Subcutaneous abdominal adipose tissue (tissue), 5 donors: ENCODE data around the gene TOMT.
"Not testable (repeated sequence)": the region's sequence is repeated elsewhere in the genome, so short reads cannot be mapped to it uniquely, and the experiment has no call there.

Source experiments
- H3K27ac ChIP-seq: one replicate; pipeline ENCODE4 v1.7.0; 2013; ENCODE audit warnings: low read depth, mild to moderate bottlenecking, inconsistent platforms, low read length, moderate library complexity
- H3K27me3 ChIP-seq, 5 donors: one replicate each; pipeline ENCODE4 v1.7.0; 2013; ENCODE audit warnings: low read length in 5 of 5, inconsistent platforms in 1 of 5; ENCODE audit not compliant: control insufficient read depth in 5 of 5, insufficient read depth in 4 of 5
- H3K36me3 ChIP-seq, 5 donors: one replicate each; pipeline ENCODE4 v1.7.0; 2013; ENCODE audit warnings: low read length in 5 of 5; ENCODE audit not compliant: control insufficient read depth in 5 of 5, insufficient read depth in 5 of 5
- H3K4me1 ChIP-seq, 5 donors: one replicate each; pipeline ENCODE4 v1.7.0; 2013; ENCODE audit warnings: low read length in 5 of 5, mild to moderate bottlenecking in 3 of 5, moderate library complexity in 1 of 5; ENCODE audit not compliant: control insufficient read depth in 5 of 5, insufficient read depth in 5 of 5
- H3K4me3 ChIP-seq, 5 donors: one replicate each; pipeline ENCODE4 v1.7.0; 2013; ENCODE audit warnings: low read length in 5 of 5, low read depth in 1 of 5
- H3K9ac ChIP-seq, 5 donors: one replicate each; pipeline ENCODE4 v1.7.0; 2013; ENCODE audit warnings: low read length in 5 of 5, mild to moderate bottlenecking in 4 of 5, moderate library complexity in 3 of 5
- H3K9me3 ChIP-seq, 5 donors: one replicate each; pipeline ENCODE4 v1.7.0; 2013; ENCODE audit warnings: low read length in 5 of 5; ENCODE audit not compliant: control insufficient read depth in 5 of 5
- donor health status: healthy.
- donor health status: healthy.
- donor health status: healthy.
- donor health status: healthy.
- donor health status: healthy.

The TOMT gene

GRCh38 chr11:72120930-72121329 lies 15.2 kb downstream of the TOMT start:
- Histone ChIP-seq H3K9me3 (no peaks in the 10 kb centered on the region), H3K27ac (no peak overlapping the region), H3K36me3 (no peaks in the 10 kb centered on the region), H3K4me1 (peaks cover 0 to 13% (median 0%) of the 10 kb centered on the region in 5 donors), H3K27me3 (peaks cover 0 to 5% (median 0%) of the 10 kb centered on the region in 5 donors), H3K4me3 (no peak overlapping the region), H3K9ac (no peak overlapping the region)

- Histone ChIP-seq H3K9ac (no peak overlapping the region), H3K4me1 (peaks cover 0 to 13% (median 0%) of the 10 kb centered on the region in 5 donors), H3K36me3 (no peaks in the 10 kb centered on the region), H3K27me3 (peaks cover 0 to 2% (median 0%) of the 10 kb centered on the region in 5 donors), H3K9me3 (no peaks in the 10 kb centered on the region), H3K4me3 (no peak overlapping the region), H3K27ac (no peak overlapping the region)
Observed at GRCh38 chr11:72122607-72123006, 16.9 kb downstream of the TOMT start.

DNA sequence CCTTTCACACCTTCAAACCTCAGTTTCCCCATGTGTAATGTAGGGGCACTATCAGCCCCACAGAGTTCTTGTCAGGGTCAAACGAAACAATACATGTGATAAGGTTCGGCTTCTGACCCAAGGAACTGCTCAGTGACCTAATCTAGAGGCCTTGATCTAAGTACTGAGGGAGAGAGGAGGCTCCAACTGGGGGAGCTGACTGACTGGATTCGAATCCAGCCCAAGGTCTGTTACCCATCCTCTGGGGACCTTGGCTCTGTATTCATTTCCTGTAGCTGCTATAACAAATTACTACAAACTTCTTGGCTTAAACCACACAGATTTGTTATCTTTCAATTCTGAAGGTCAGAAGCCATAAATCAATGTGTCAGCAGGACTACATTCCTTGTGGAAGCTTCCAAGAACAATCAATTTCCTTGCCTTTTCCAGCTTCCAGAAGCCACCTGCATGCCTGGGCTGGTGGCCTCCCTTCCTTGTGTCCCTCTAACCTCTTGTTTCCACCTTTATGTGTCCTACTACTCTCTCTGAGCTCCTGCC lies 17.5 kb downstream of the TOMT start:
- Histone ChIP-seq H3K36me3 (no peaks in the 10 kb centered on the region), H3K4me1 (peaks cover 0 to 13% (median 0%) of the 10 kb centered on the region in 5 donors), H3K4me3 (no peak overlapping the region), H3K9me3 (no peaks in the 10 kb centered on the region), H3K27me3 (peaks cover 0 to 2% (median 0%) of the 10 kb centered on the region in 5 donors), H3K27ac (no peak overlapping the region), H3K9ac (no peak overlapping the region)

DNA sequence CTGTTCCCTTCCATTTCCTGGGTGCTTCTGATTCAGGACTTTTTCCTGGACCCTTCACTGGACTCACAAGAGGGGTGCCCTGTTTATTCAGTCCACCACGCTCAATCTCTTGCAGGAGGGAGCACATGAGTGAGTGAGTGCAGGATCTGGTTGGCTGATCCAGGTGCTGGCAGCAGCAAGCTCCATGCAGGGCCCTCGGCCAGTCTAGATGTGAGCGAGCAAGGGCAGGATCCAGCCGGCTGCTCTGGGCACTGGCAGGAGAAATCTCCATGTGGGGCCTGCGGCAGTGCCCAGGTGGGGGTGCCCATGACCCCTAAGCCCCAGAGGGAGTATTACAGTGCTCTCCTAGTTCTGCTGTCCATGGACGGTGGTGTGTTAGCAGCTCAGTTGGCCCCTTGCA lies 18.3 kb downstream of the TOMT start:
- H3K4me1 ChIP-seq = peaks cover 0 to 6% (median 0%) of the 10 kb centered on the region in 5 donors
- no peaks in the 10 kb centered on the region for H3K9me3 ChIP-seq
- H3K27me3 ChIP-seq = peaks cover 0 to 2% (median 0%) of the 10 kb centered on the region in 5 donors
- H3K4me3 ChIP-seq = no peak overlapping the region
- no peak overlapping the region for H3K9ac ChIP-seq
- H3K27ac ChIP-seq = no peak overlapping the region
- H3K36me3 ChIP-seq = no peaks in the 10 kb centered on the region

DNA sequence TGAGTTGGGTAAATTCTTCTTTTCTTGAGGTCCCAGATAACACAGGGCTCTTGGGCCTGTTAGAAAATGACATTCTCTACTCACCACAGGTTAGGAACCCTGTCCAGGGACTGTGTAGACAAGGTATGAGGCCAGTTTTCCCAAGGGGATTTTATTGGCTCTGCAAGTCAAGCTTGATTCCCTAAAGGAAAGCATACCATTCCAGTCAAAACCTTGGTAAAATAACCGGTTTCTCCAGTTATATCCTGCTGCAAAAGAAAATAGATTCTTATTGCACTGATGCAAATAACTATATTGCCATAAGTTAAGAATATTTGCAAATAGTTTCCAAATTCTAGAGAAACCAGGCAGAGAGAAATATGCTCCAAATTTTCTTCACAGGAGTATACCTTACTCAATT lies 20.2 kb downstream of the TOMT start:
- H3K27ac ChIP-seq = no peak overlapping the region
- H3K4me1 ChIP-seq = no peaks in the 10 kb centered on the region
- no peaks in the 10 kb centered on the region for H3K27me3 ChIP-seq
- H3K9ac ChIP-seq = no peak overlapping the region
- no peak overlapping the region for H3K4me3 ChIP-seq
- H3K36me3 ChIP-seq = no peaks in the 10 kb centered on the region
- no peaks in the 10 kb centered on the region for H3K9me3 ChIP-seq

DNA sequence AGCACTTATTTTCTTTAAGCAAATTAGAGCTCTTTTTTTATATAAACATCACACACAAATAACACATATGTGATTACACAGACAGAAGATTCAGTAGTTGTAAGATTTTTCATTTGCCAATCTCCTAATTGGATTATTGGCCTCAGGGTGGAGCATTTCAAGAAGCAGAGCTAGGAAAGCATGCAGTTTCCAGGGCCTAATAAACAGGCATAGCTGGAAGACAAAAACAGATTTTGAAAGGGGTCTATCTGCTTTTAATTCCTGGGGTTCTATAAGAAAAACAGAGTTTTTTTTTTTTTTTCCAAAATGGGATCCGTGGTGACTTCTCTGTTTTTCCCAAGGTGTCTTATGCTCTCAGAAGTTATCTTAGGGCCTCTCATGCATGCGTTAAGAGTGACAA lies 22.2 kb downstream of the TOMT start:
- Histone ChIP-seq H3K9ac (no peak overlapping the region), H3K36me3 (no peaks in the 10 kb centered on the region), H3K27ac (no peak overlapping the region), H3K4me3 (no peak overlapping the region), H3K9me3 (no peaks in the 10 kb centered on the region), H3K4me1 (peaks cover 0 to 1% (median 0%) of the 10 kb centered on the region in 5 donors), H3K27me3 (no peaks in the 10 kb centered on the region)

DNA sequence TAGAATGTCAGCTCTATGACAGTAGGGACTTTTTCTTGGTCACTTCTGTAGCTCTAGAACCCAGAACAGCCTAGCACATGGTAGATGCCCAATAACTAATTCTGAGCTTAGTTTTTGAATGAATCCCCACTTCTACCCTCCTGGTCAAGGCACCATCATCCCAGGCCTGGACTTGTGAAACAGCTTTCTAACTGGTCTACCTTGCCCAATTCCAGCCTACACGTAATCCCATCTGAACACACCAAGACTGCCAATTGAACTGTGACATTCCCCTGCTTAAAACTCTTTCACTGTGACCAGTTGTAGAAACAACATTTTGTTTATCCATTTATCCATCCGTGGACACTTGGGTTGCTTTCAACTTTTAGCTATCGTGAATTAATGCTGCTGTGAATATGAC lies 23.7 kb downstream of the TOMT start:
- no peaks in the 10 kb centered on the region for H3K36me3 ChIP-seq
- no peak overlapping the region for H3K27ac ChIP-seq

DNA sequence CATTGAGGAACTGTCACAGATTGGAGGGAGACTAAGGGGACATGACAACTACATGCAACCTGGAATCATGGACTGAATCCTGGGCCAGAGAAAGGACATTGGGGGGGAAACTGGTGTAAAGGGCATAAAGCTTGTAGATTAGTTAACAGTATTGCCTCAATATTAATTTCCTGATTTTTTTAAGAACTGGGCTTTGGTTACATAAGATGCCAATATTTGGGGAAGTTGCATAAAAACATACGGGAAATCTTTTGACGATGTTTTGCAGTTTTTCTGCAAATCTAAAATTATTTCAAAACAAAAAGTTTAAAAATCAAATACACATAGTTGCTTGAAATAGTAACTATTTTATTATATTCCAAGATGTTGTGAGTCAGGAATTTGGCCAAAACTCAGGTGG lies 26.9 kb downstream of the TOMT start:
- Histone ChIP-seq H3K36me3 (no peaks in the 10 kb centered on the region), H3K9ac (no peak overlapping the region), H3K9me3 (no peaks in the 10 kb centered on the region), H3K27me3 (no peaks in the 10 kb centered on the region), H3K4me3 (no peak overlapping the region), H3K4me1 (peaks cover 0 to 5% (median 0%) of the 10 kb centered on the region in 5 donors), H3K27ac (no peak overlapping the region)

More for the DNA sequence above, 23.7 kb downstream of the TOMT start:
- no peaks in the 10 kb centered on the region for H3K9me3 ChIP-seq
- H3K4me1 ChIP-seq = peaks cover 0 to 5% (median 0%) of the 10 kb centered on the region in 5 donors
- H3K27me3 ChIP-seq = no peaks in the 10 kb centered on the region
- H3K9ac ChIP-seq = no peak overlapping the region
- no peak overlapping the region for H3K4me3 ChIP-seq

GRCh38 chr11:72135473-72135872 lies 29.7 kb downstream of the TOMT start, which contains the start of gene FOLR3:
FOLR3 (plus strand) TSS chr11:72135725; CDS start chr11:72135953, 228 bp downstream.
- H3K27ac ChIP-seq, H3K27me3 ChIP-seq, H3K4me1 ChIP-seq, H3K9me3 ChIP-seq, H3K36me3 ChIP-seq, H3K9ac ChIP-seq, H3K4me3 ChIP-seq: not testable (repeated sequence)

DNA sequence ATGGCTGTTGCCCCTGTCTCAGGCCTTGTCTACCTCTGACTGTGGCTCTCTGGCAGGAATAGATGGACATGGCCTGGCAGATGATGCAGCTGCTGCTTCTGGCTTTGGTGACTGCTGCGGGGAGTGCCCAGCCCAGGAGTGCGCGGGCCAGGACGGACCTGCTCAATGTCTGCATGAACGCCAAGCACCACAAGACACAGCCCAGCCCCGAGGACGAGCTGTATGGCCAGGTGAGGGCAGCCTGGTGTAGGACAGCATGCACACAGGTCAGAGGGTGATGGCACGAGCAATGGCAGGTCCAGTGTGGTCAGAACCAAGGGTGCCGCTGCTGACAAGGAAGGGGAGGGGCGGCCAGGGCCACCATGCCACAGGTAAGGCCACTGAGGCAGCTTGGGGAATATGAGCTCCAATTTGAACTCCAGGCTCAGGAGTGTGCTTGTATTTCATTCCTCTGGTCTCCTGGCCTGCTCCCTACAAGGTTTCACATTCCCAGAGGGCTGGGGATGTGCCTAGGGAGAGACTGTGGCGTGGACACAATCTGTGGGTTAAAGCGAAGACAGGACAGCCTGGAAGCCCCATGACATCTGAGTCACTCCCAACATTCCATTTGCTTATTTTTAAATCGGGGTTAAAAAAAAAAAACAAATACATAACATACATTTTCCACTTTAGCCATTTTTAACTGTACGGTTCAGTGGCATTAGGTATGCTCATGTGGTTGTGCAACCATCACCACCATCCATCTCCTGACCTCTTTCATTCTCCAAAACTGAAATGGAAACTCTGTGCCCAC lies 30.4 kb downstream of the TOMT start:
- peaks cover 0 to 5% (median 0%) of the 10 kb centered on the region in 5 donors for H3K4me1 ChIP-seq
- H3K9ac ChIP-seq = no peak overlapping the region
- H3K4me3 ChIP-seq = no peak overlapping the region
- H3K27ac ChIP-seq = no peak overlapping the region
- H3K27me3 ChIP-seq = no peaks in the 10 kb centered on the region
- H3K9me3 ChIP-seq = no peaks in the 10 kb centered on the region
- H3K36me3 ChIP-seq = no peaks in the 10 kb centered on the region
